M059J (cell line): Measurements from ENCODE around the gene CPEB4. TPM values are rescaled to one million over a fixed set of nuclear protein-coding genes. Genes with fewer than 3 reads are reported as not detected.

ENCODE experiments used
- DNase-seq: peaks from one replicate; pipeline ENCODE4 v3.0.0-alpha.2; 2012; ENCODE audit warnings: low read depth
- total RNA-seq: library from RNA; depleted of rRNA; stranded (reverse); fragments of >200 nt; shearing (Covaris generic); gene quantifications from 2 replicates; pipeline ENCODE4 v1.2.3, GENCODE V29; 2014; rRNA removed

Gene CPEB4
- total RNA-seq, 1 experiment from 2014 or later, result 20.5 TPM

- DNase-seq, result peak; percentile 71
Observed at GRCh38 chr5:173972925-173973615, 84.9 kb downstream of the CPEB4 start.

GRCh38 chr5:173973616-173973969, 85.4 kb downstream of the CPEB4 start:
- DNase-seq, result no peak

GRCh38 chr5:173974688-173975239, 86.6 kb downstream of the CPEB4 start:
- DNase-seq, result no peak

GRCh38 chr5:173981185-173981761, 93.1 kb downstream of the CPEB4 start:
- peak; percentile 40 for DNase-seq

GRCh38 chr5:173984218-173984617, 96.1 kb downstream of the CPEB4 start:
- DNase-seq, result peak; percentile 38

GRCh38 chr5:173988554-173989431, 100.6 kb downstream of the CPEB4 start, which contains the start of gene C5orf47:
TSS of gene C5orf47 (plus strand) at chr5:173989170. CDS start at chr5:173989264, 94 bp downstream.
- no peak for DNase-seq

- no peak for DNase-seq
Observed at GRCh38 chr5:173989432-173990082, 101.4 kb downstream of the CPEB4 start.

GRCh38 chr5:173997331-173997730, 109.2 kb downstream of the CPEB4 start:
- no peak for DNase-seq

- DNase-seq, result peak; percentile 6
Observed at GRCh38 chr5:173998531-173998930, 110.4 kb downstream of the CPEB4 start.

- no peak for DNase-seq
Observed at GRCh38 chr5:174000076-174000475, 111.9 kb downstream of the CPEB4 start.

GRCh38 chr5:174003795-174004194, 115.6 kb downstream of the CPEB4 start:
- no peak for DNase-seq

GRCh38 chr5:174008922-174009321, 120.8 kb downstream of the CPEB4 start:
- DNase-seq, result no peak

- DNase-seq, result no peak
Observed at GRCh38 chr5:174010365-174010764, 122.2 kb downstream of the CPEB4 start.

- no peak for DNase-seq
Observed at GRCh38 chr5:174011441-174011840, 123.3 kb downstream of the CPEB4 start.

Other genes with a start within 250 kb of the CPEB4 start
- not detected in 2 replicates for gene C5orf47, start 100.8 kb downstream of the CPEB4 start, total RNA-seq
- gene NSG2, start 157.4 kb downstream of the CPEB4 start, total RNA-seq, result not detected in 2 replicates